HG02798 (cell line): ENCODE results near the gene YLPM1.

ENCODE experiments used
- ATAC-seq: cut with Tn5 transposase; IDR thresholded peaks from one replicate; pipeline ENCODE4 v1.9.1; 2021; ENCODE audit warnings: mild to moderate bottlenecking; ENCODE audit not compliant: unreplicated experiment, poor library complexity

YLPM1 gene

GRCh38 chr14:74792249-74793039, 29.3 kb downstream of the YLPM1 start:
- ATAC-seq, result no peak

GRCh38 chr14:74793506-74794155, 30.5 kb downstream of the YLPM1 start:
- ATAC-seq, result no peak

GRCh38 chr14:74794947-74795346, 31.8 kb downstream of the YLPM1 start:
- ATAC-seq, result no peak

- no peak for ATAC-seq
These were observed 36.6 kb downstream of the YLPM1 start for GRCh38 chr14:74799765-74800164.

- ATAC-seq, result no peak
These were observed 37.7 kb downstream of the YLPM1 start for GRCh38 chr14:74800780-74801179.

GRCh38 chr14:74801396-74801795, 38.3 kb downstream of the YLPM1 start:
- no peak for ATAC-seq

GRCh38 chr14:74804219-74804825, 41.2 kb downstream of the YLPM1 start:
- no peak for ATAC-seq

GRCh38 chr14:74807853-74808545, 44.9 kb downstream of the YLPM1 start:
- ATAC-seq, result no peak

GRCh38 chr14:74816124-74816523, 53.0 kb downstream of the YLPM1 start:
- ATAC-seq, result no peak

GRCh38 chr14:74820288-74820687, 57.2 kb downstream of the YLPM1 start:
- ATAC-seq, result no peak

GRCh38 chr14:74821267-74821915, 58.3 kb downstream of the YLPM1 start:
- no peak for ATAC-seq

- no peak for ATAC-seq
These were observed 61.9 kb downstream of the YLPM1 start for GRCh38 chr14:74824997-74825396.

GRCh38 chr14:74826574-74826973, 63.5 kb downstream of the YLPM1 start:
- ATAC-seq, result no peak

- no peak for ATAC-seq
These were observed 66.1 kb downstream of the YLPM1 start for GRCh38 chr14:74829251-74829650.

- ATAC-seq, result no peak
These were observed 69.7 kb downstream of the YLPM1 start for GRCh38 chr14:74832849-74833248.

GRCh38 chr14:74834692-74835392, 71.7 kb downstream of the YLPM1 start:
- ATAC-seq, result no peak

- ATAC-seq, result no peak
These were observed 72.6 kb downstream of the YLPM1 start for GRCh38 chr14:74835645-74836250.

GRCh38 chr14:74836251-74836960, 73.3 kb downstream of the YLPM1 start:
- ATAC-seq, result no peak

- ATAC-seq, result no peak
These were observed 75.0 kb downstream of the YLPM1 start for GRCh38 chr14:74838166-74838565.
